ENCODE results near the gene FZD2. TPM values are rescaled to one million over a fixed set of nuclear protein-coding genes. Genes with fewer than 3 reads are reported as not detected.
A peak's percentile ranks its signal among the peaks of the same experiment; 100 is the strongest.
"Not testable (repeated sequence)": the region's sequence is repeated elsewhere in the genome, so short reads cannot be mapped to it uniquely, and the experiment has no call there.

FZD2 gene
- total RNA-seq, 1 experiment from 2014 or later = 4.6 TPM

GRCh38 chr17:44546671-44547606 is 10.3 kb upstream of the FZD2 start:
- peak; percentile 40 for DNase-seq (ENCODE audit: low read depth)

GRCh38 chr17:44547625-44548267 is 9.5 kb upstream of the FZD2 start:
- no peak for DNase-seq (ENCODE audit: low read depth)

- no peak for DNase-seq (ENCODE audit: low read depth)
These were observed 8.7 kb upstream of the FZD2 start for GRCh38 chr17:44548376-44549230.

DNA sequence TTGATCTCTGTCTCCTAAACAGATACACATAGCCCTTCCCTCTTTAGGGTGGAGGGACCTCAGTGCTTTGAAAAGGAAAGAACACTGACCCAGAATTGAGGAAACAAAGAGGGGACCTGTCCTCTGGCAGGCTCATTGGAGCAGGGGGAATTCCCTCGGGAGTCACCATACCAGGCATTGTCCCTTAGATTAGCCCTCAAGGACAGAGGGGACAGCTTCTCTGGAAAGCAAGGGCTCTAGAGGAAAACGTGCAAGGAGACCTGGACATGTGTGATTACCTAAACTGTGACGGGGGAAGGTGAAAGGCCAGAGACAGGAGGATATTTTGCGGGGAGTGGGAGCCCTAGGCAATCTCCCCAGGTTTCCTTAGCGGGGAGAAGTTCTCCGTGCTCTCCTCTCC is 7.6 kb upstream of the FZD2 start:
- DNase-seq (ENCODE audit: low read depth) = no peak

DNA sequence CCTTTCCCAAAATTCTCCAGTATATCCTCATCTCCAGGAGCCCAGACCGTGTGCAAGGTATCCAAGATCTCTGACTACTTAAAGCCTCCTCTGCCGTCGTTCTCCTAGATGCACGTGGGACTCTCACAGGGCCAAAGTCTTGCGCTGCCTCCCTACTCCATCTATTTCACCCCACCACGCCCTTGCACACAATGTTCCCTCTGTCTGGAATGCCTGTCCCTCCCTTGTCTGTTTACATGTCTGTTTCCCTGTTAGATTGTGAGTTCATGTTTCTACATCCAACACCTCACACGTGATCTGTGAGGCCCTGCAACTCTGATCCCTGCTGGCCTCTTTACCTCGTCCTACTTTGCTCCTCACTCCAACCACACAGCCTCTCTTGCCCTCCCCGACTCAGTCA is 4.9 kb upstream of the FZD2 start:
- no peak for DNase-seq (ENCODE audit: low read depth)

DNA sequence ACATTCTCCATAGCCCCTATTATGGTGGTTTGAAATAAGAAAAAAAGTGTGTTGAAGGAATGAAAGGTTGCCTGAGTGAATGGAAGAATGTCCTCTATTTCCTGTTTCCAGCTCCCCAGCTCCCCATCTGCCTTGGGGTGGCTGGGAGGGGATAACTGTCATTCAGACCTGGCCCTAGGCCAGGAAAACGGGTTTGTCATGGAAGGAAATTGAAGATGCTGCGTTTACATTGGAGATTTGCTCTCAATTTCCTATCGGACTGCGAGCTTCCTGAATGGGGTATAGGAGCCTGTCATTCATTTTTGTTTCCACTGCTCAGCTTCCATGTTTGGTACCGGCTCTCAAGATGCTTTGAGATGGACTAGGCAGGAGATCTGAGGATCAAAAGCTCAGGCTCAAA is 2.2 kb upstream of the FZD2 start:
- no peak for DNase-seq (ENCODE audit: low read depth)

DNA sequence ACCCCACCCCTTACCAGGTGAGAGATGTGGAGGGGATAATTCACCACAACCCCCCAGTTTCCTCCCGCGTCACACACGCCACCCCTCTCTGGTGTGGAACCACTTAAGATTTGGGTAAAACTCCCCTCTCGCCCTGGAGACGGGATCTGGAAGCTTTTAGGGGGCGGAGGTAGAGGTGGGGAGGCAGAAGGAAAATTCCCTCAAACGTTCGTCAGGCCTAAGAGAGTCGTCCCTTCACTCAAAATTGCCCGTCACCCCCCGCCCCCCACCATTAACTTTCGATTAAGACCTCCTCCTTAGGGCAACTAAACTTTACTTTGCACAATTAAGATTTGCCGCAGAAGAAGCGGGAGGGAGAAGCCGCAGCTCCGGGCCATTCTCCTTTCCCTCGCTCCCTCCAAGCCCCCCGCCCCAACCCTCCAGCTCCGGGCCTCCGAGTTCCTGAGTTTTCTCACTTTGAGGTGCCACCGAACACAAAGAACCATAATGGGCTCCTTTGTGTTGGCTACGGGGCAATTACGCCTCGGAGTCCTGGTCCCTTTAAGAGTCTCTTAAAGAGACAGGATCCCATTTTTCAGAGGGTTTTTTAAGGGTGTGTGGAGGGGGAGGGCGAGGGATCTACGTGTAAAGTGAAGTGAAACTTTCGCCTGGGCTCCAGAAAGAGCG is 985 bp upstream of the FZD2 start:
- DNase-seq (ENCODE audit: low read depth) = peak; percentile 32

DNA sequence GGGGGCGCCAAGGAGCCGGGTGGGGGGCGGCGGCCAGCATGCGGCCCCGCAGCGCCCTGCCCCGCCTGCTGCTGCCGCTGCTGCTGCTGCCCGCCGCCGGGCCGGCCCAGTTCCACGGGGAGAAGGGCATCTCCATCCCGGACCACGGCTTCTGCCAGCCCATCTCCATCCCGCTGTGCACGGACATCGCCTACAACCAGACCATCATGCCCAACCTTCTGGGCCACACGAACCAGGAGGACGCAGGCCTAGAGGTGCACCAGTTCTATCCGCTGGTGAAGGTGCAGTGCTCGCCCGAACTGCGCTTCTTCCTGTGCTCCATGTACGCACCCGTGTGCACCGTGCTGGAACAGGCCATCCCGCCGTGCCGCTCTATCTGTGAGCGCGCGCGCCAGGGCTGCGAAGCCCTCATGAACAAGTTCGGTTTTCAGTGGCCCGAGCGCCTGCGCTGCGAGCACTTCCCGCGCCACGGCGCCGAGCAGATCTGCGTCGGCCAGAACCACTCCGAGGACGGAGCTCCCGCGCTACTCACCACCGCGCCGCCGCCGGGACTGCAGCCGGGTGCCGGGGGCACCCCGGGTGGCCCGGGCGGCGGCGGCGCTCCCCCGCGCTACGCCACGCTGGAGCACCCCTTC is 484 bp downstream of the FZD2 start:
- peak; percentile 62 for DNase-seq (ENCODE audit: low read depth)

DNA sequence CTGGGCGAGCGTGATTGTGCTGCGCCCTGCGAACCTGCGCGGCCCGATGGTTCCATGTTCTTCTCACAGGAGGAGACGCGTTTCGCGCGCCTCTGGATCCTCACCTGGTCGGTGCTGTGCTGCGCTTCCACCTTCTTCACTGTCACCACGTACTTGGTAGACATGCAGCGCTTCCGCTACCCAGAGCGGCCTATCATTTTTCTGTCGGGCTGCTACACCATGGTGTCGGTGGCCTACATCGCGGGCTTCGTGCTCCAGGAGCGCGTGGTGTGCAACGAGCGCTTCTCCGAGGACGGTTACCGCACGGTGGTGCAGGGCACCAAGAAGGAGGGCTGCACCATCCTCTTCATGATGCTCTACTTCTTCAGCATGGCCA is 1.0 kb downstream of the FZD2 start:
- DNase-seq (ENCODE audit: low read depth) = no peak

- DNase-seq (ENCODE audit: low read depth) = no peak
These were observed 1.7 kb downstream of the FZD2 start for GRCh38 chr17:44558710-44559633.

DNA sequence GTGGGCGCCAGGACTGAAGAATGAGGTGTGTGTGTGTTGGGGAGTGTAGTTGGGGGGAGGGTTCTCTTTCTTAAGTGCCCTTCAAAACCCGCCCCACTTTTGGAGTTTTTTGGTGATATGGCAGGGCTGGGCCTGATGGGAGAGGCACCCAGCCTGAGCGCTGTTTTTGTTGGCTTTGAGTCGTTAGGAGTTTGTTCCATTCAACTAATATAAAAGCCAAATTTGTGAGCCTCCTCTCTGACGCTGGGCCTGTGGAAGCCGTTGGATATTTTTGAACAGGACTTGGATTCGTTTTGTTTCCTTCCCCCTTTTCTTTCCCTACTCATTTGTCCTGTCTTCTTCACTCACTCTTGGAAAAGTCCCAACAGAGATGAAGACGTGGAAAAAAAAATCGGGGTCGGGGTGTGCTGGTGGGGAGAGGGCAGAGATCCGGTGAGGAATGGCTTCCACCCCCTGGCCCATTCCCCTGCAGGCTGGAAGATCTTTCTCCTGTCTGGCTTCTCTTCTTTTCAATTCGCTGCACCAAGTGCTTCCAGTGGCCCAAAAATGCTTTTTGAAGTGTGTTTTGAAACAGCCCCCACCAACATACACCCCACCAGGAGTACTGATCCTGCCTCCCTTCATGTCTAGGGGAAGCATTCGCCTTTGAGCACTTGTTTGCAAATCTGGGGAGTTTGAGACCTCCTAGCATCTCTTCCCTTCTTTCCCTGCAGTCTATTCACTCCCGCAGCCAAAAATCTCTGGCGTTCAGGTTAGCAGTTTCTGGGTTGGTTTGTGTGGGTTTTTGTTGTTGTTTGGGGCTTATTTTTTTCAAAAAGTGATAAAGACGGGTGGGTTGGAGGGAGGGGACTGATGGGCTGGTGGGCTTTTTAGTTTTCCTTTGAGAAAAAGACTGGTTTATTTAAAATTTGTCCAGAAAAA is 2.6 kb downstream of the FZD2 start:
- no peak for DNase-seq (ENCODE audit: low read depth)

GRCh38 chr17:44561237-44561623 is 3.9 kb downstream of the FZD2 start:
- DNase-seq (ENCODE audit: low read depth) = no peak

DNA sequence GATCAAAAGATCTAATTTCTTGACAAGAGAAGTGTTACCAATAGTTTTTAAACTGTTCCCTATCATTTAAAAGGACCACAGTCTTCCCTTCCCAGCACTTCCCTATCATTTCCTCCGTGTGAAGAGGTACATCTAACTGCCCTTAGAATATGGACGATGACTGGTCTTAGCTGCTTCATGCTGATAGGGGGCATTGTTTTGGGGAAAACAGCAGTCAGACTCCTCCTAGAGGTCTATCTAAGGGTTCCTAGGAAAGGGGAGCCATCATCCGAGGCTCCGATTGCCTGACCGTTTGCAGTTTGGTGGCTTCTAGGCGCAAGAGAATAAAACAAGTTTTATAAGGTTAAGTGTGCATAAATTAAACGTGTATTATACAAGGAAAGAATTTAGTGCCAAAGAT is 7.1 kb downstream of the FZD2 start:
- DNase-seq (ENCODE audit: low read depth) = no peak

- DNase-seq (ENCODE audit: low read depth) = no peak
These were observed 8.7 kb downstream of the FZD2 start for GRCh38 chr17:44565866-44566443.

GRCh38 chr17:44568311-44568944 is 11.1 kb downstream of the FZD2 start:
- DNase-seq (ENCODE audit: low read depth) = not testable (repeated sequence)

GRCh38 chr17:44568945-44569858 is 11.9 kb downstream of the FZD2 start:
- DNase-seq (ENCODE audit: low read depth) = peak; percentile 56

GRCh38 chr17:44572801-44573200 is 15.5 kb downstream of the FZD2 start:
- no peak for DNase-seq (ENCODE audit: low read depth)
